Measurements from ENCODE around the gene DUSP2.

- TF ChIP-seq, protein P1, sequence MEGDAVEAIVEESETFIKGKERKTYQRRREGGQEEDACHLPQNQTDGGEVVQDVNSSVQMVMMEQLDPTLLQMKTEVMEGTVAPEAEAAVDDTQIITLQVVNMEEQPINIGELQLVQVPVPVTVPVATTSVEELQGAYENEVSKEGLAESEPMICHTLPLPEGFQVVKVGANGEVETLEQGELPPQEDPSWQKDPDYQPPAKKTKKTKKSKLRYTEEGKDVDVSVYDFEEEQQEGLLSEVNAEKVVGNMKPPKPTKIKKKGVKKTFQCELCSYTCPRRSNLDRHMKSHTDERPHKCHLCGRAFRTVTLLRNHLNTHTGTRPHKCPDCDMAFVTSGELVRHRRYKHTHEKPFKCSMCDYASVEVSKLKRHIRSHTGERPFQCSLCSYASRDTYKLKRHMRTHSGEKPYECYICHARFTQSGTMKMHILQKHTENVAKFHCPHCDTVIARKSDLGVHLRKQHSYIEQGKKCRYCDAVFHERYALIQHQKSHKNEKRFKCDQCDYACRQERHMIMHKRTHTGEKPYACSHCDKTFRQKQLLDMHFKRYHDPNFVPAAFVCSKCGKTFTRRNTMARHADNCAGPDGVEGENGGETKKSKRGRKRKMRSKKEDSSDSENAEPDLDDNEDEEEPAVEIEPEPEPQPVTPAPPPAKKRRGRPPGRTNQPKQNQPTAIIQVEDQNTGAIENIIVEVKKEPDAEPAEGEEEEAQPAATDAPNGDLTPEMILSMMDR (IDR thresholded peaks at IDR 0.05) = no peak
- TF ChIP-seq EP300 (IDR thresholded peaks at IDR 0.05) (no peak), POLR2A (IDR thresholded peaks at IDR 0.05) (no peak)
Measured at GRCh38 chr2:96136129-96136720, 9.0 kb downstream of the DUSP2 start.
